WTC11 (cell line): Measurements from ENCODE around the gene EXOSC1. TPM values are rescaled to one million over a fixed set of nuclear protein-coding genes. Genes with fewer than 3 reads are reported as not detected.

Source experiments
- ATAC-seq: fragments of 200-7000 bp; cut with Tn5 transposase; 2 replicates; pipeline ENCODE4 v1.10.0; 2021; ENCODE audit warnings: mild to moderate bottlenecking, moderate library complexity
- CTCF ChIA-PET: fragments of 300-600 bp; sonication (Branson Sonifier 250); formaldehyde crosslinking; loops from one replicate; lab custom pipeline; 2021; ENCODE audit warnings: antibody characterized with exemption; lab: Charles Lee
- POLR2A ChIA-PET: fragments of 350-600 bp; sonication (Branson Sonifier 250); formaldehyde crosslinking; loops from one replicate; lab custom pipeline; 2021; ENCODE audit warnings: antibody characterized with exemption; lab: Charles Lee
- DNase-seq: peaks from one replicate; pipeline ENCODE4 v3.0.0; 2021; ENCODE audit warnings: low spot score
- H3K27ac Mint-ChIP-seq: 2 replicates; pipeline ENCODE4 v1.8.0; 2021; ENCODE audit warnings: mixed read lengths
- H3K27me3 Mint-ChIP-seq: 2 replicates; pipeline ENCODE4 v1.8.0; 2021; ENCODE audit warnings: low read depth, mild to moderate bottlenecking, moderate library complexity, mixed read lengths
- H3K36me3 Mint-ChIP-seq: 2 replicates; pipeline ENCODE4 v1.8.0; 2021; ENCODE audit warnings: mixed read lengths
- H3K4me1 Mint-ChIP-seq: 2 replicates; pipeline ENCODE4 v1.8.0; 2022; ENCODE audit warnings: mixed read lengths
- H3K4me3 Mint-ChIP-seq: 2 replicates; pipeline ENCODE4 v1.8.0; 2021; ENCODE audit warnings: mild to moderate bottlenecking, moderate library complexity, mixed read lengths
- H3K9me3 Mint-ChIP-seq: 2 replicates; pipeline ENCODE4 v1.8.0; 2021; ENCODE audit warnings: mixed read lengths
- CBFB ChIP-seq: sonication (generic); formaldehyde crosslinking; IDR thresholded peaks from 2 replicates; pipeline ENCODE4 v1.8.1; 2022; ENCODE audit warnings: mild to moderate bottlenecking, low read depth, missing genetic modification reagents
- CDX4 ChIP-seq: fragments of 250-450 bp; sonication (Bioruptor Pico); IDR thresholded peaks from 2 replicates; pipeline ENCODE4 v1.9.0; 2021; ENCODE audit warnings: moderate library complexity, mild to moderate bottlenecking, inconsistent platforms, borderline replicate concordance
- CREB1 ChIP-seq: sonication (generic); formaldehyde crosslinking; IDR thresholded peaks from 2 replicates; pipeline ENCODE4 v1.8.0; 2023; ENCODE audit warnings: mild to moderate bottlenecking, missing genetic modification reagents
- CREM ChIP-seq: sonication (generic); formaldehyde crosslinking; IDR thresholded peaks from 2 replicates; pipeline ENCODE4 v1.8.1; 2022; ENCODE audit warnings: mild to moderate bottlenecking, missing genetic modification reagents, moderate library complexity
- E2F5 ChIP-seq: sonication (generic); formaldehyde crosslinking; IDR thresholded peaks from 2 replicates; pipeline ENCODE4 v1.8.1; 2022; ENCODE audit warnings: mild to moderate bottlenecking, moderate library complexity, missing genetic modification reagents
- EMX1 ChIP-seq: fragments of 250-450 bp; sonication (Bioruptor Pico); IDR thresholded peaks from 2 replicates; pipeline ENCODE4 v1.8.0; 2021; ENCODE audit warnings: mild to moderate bottlenecking
- ERG ChIP-seq: fragments of 250-450 bp; sonication (Bioruptor Pico); IDR thresholded peaks from 2 replicates; pipeline ENCODE4 v1.8.0; 2021; ENCODE audit warnings: mild to moderate bottlenecking
- ESRRA ChIP-seq: sonication (generic); formaldehyde crosslinking; IDR thresholded peaks from 2 replicates; pipeline ENCODE4 v1.8.1; 2022; ENCODE audit warnings: mild to moderate bottlenecking, missing genetic modification reagents, borderline replicate concordance
- ETV6 ChIP-seq: sonication (generic); formaldehyde crosslinking; IDR thresholded peaks from 2 replicates; pipeline ENCODE4 v1.8.1; 2022; ENCODE audit warnings: mild to moderate bottlenecking, missing genetic modification reagents
- FOXJ3 ChIP-seq: sonication (generic); formaldehyde crosslinking; IDR thresholded peaks from 2 replicates; pipeline ENCODE4 v1.9.0; 2021; ENCODE audit warnings: missing genetic modification reagents, mild to moderate bottlenecking, borderline replicate concordance
- GRHL2 ChIP-seq: fragments of 250-450 bp; sonication (Bioruptor Pico); IDR thresholded peaks from 2 replicates; pipeline ENCODE4 v1.8.0; 2022; ENCODE audit warnings: mild to moderate bottlenecking, moderate library complexity; ENCODE audit not compliant: insufficient replicate concordance, severe bottlenecking
- HMGA2 ChIP-seq: fragments of 250-450 bp; sonication (Bioruptor Pico); IDR thresholded peaks from 2 replicates; pipeline ENCODE4 v1.4.0; 2021; ENCODE audit warnings: mild to moderate bottlenecking, moderate library complexity
- HMGXB4 ChIP-seq: sonication (generic); formaldehyde crosslinking; IDR thresholded peaks from 2 replicates; pipeline ENCODE4 v1.8.1; 2023; ENCODE audit warnings: mild to moderate bottlenecking, moderate library complexity, missing genetic modification reagents
- JAZF1 ChIP-seq: fragments of 250-450 bp; sonication (Bioruptor Pico); IDR thresholded peaks from 2 replicates; pipeline ENCODE4 v1.9.0; 2021; ENCODE audit warnings: moderate library complexity, mild to moderate bottlenecking, inconsistent platforms
- JUN ChIP-seq: sonication (generic); formaldehyde crosslinking; IDR thresholded peaks from 2 replicates; pipeline ENCODE4 v1.8.0; 2023; ENCODE audit warnings: mild to moderate bottlenecking, missing genetic modification reagents
- KAT7 ChIP-seq: sonication (generic); formaldehyde crosslinking; IDR thresholded peaks from 2 replicates; pipeline ENCODE4 v1.8.1; 2023; ENCODE audit warnings: missing genetic modification reagents, mild to moderate bottlenecking, borderline replicate concordance
- MAX ChIP-seq: sonication (generic); formaldehyde crosslinking; IDR thresholded peaks from 2 replicates; pipeline ENCODE4 v1.8.0; 2022; ENCODE audit warnings: mild to moderate bottlenecking, missing genetic modification reagents
- MXD4 ChIP-seq: fragments of 250-450 bp; sonication (Bioruptor Pico); IDR thresholded peaks from 2 replicates; pipeline ENCODE4 v1.8.0; 2021; ENCODE audit warnings: mild to moderate bottlenecking, moderate library complexity, borderline replicate concordance
- NFATC4 ChIP-seq: fragments of 250-450 bp; sonication (Bioruptor Pico); IDR thresholded peaks from 2 replicates; pipeline ENCODE4 v1.9.0; 2021; ENCODE audit warnings: mild to moderate bottlenecking
- NFE2L1 ChIP-seq: sonication (generic); formaldehyde crosslinking; IDR thresholded peaks from 2 replicates; pipeline ENCODE4 v1.8.1; 2023; ENCODE audit warnings: missing genetic modification reagents
- OVOL2 ChIP-seq: fragments of 250-450 bp; sonication (Bioruptor Pico); IDR thresholded peaks from 2 replicates; pipeline ENCODE4 v1.9.0; 2021; ENCODE audit warnings: mild to moderate bottlenecking, borderline replicate concordance
- PRRX2 ChIP-seq: fragments of 250-450 bp; sonication (Bioruptor Pico); IDR thresholded peaks from 2 replicates; pipeline ENCODE4 v1.8.0; 2021; ENCODE audit warnings: mild to moderate bottlenecking
- SP1 ChIP-seq: sonication (generic); formaldehyde crosslinking; conservative IDR thresholded peaks from 2 replicates; pipeline ENCODE4 v1.8.1; 2022; ENCODE audit warnings: missing genetic modification reagents
- TCF7 ChIP-seq: sonication (generic); formaldehyde crosslinking; IDR thresholded peaks from 2 replicates; pipeline ENCODE4 v1.8.0; 2022; ENCODE audit warnings: mild to moderate bottlenecking, low read depth, missing genetic modification reagents, moderate library complexity
- TP53 ChIP-seq: sonication (generic); formaldehyde crosslinking; IDR thresholded peaks from 2 replicates; pipeline ENCODE4 v1.8.1; 2023; ENCODE audit warnings: mild to moderate bottlenecking, missing genetic modification reagents
- ZBTB21 ChIP-seq: sonication (generic); formaldehyde crosslinking; IDR thresholded peaks from 2 replicates; pipeline ENCODE4 v1.8.1; 2023; ENCODE audit warnings: mild to moderate bottlenecking, missing genetic modification reagents, borderline replicate concordance
- ZBTB43 ChIP-seq: sonication (generic); formaldehyde crosslinking; IDR thresholded peaks from 2 replicates; pipeline ENCODE4 v1.8.1; 2023; ENCODE audit warnings: mild to moderate bottlenecking, missing genetic modification reagents
- ZMAT4 ChIP-seq: fragments of 250-450 bp; sonication (Bioruptor Pico); IDR thresholded peaks from 2 replicates; pipeline ENCODE4 v1.9.0; 2021; ENCODE audit warnings: mild to moderate bottlenecking
- ZNF138 ChIP-seq: sonication (generic); formaldehyde crosslinking; conservative IDR thresholded peaks from 2 replicates; pipeline ENCODE4 v1.8.1; 2022; ENCODE audit warnings: mild to moderate bottlenecking, moderate library complexity, missing genetic modification reagents
- ZNF263 ChIP-seq: sonication (generic); formaldehyde crosslinking; IDR thresholded peaks from 2 replicates; pipeline ENCODE4 v1.8.1; 2022; ENCODE audit warnings: low read depth, mild to moderate bottlenecking, moderate library complexity, missing genetic modification reagents
- ZNF317 ChIP-seq: sonication (generic); formaldehyde crosslinking; IDR thresholded peaks from 2 replicates; pipeline ENCODE4 v1.8.1; 2023; ENCODE audit warnings: low read depth, mild to moderate bottlenecking, moderate library complexity, missing genetic modification reagents, borderline replicate concordance
- ZNF671 ChIP-seq: fragments of 250-450 bp; sonication (Bioruptor Pico); IDR thresholded peaks from 2 replicates; pipeline ENCODE4 v1.8.0; 2021; ENCODE audit warnings: mild to moderate bottlenecking
- total RNA-seq: library from RNA; stranded (reverse); gene quantifications from 3 replicates; pipeline ENCODE4 v1.2.3, GENCODE V29; 2021

The EXOSC1 gene
- total RNA-seq, 1 experiment from 2014 or later = 53.7 TPM

GRCh38 chr10:97400665-97401454 lies 44.9 kb downstream of the EXOSC1 start, which contains the start of gene RRP12:
Gene RRP12, minus strand, starts transcription at chr10:97401340. Its CDS starts 109 bp downstream, at chr10:97401231.
- H3K4me3 Mint-ChIP-seq = peak within 1 kb of the TSS; percentile 90
- H3K27me3 Mint-ChIP-seq = no peaks in the 10 kb centered on the region
- peaks cover 14% of the 10 kb centered on the region for H3K36me3 Mint-ChIP-seq
- 0 out of 2 replicates have a peak, but pooled peaks cover 3% of the 10 kb centered on the region for H3K9me3 Mint-ChIP-seq
- POLR2A ChIA-PET = interaction anchor here (0.6 to 2.1 kb wide), 6 partner anchors 18 to 336 kb away, joined by 3 to 7 read pairs (median 4); partner anchors contain the start of genes FRAT1 and ZFYVE27
- CTCF ChIA-PET = interaction anchor here (0.7 to 2.5 kb wide), 19 partner anchors 18 to 328 kb away, joined by 3 to 16 read pairs (median 4); partner anchors contain the start of genes ANKRD2 and PI4K2A
- H3K4me1 Mint-ChIP-seq = peaks cover 13% of the 10 kb centered on the region
- peak; percentile 73 for DNase-seq
- peak; percentile 97 for ATAC-seq
- peak within 1 kb of the TSS; percentile 84 for H3K27ac Mint-ChIP-seq
- no peak for TF ChIP-seq NFE2L1 (CRISPR knock-in tag)
- no peak for TF ChIP-seq KAT7 (CRISPR knock-in tag)
- TF ChIP-seq ZNF138 (CRISPR knock-in tag) = no peak
- no peak for TF ChIP-seq ESRRA (CRISPR knock-in tag)
- TF ChIP-seq ZBTB43 (CRISPR knock-in tag) = no peak
- TF ChIP-seq PRRX2 = no peak
- TF ChIP-seq ZNF317 = no peak
- no peak for TF ChIP-seq CDX4 (CRISPR knock-in tag)
- TF ChIP-seq ZMAT4 (CRISPR knock-in tag) = no peak
- no peak for TF ChIP-seq ZNF263 (CRISPR knock-in tag)
- peak; percentile 73; the same call in 1 of the 2 replicates for TF ChIP-seq TP53 (CRISPR knock-in tag)
- TF ChIP-seq ZNF671 (CRISPR knock-in tag) = no peak
- no peak for TF ChIP-seq OVOL2
- no peak for TF ChIP-seq NFATC4
- TF ChIP-seq HMGA2 (CRISPR knock-in tag) = no peak
- peak; percentile 96 for TF ChIP-seq MAX
- no peak for TF ChIP-seq E2F5 (CRISPR knock-in tag)
- no peak for TF ChIP-seq CREB1 (CRISPR knock-in tag)
- peak; percentile 92 for TF ChIP-seq CREM (CRISPR knock-in tag)
- TF ChIP-seq TCF7 (CRISPR knock-in tag) = no peak
- no peak for TF ChIP-seq MXD4 (CRISPR knock-in tag)
- TF ChIP-seq FOXJ3 = no peak
- TF ChIP-seq JAZF1 (CRISPR knock-in tag) = no peak
- no peak for TF ChIP-seq CBFB (CRISPR knock-in tag)
- no peak for TF ChIP-seq ETV6 (CRISPR knock-in tag)
- no peak for TF ChIP-seq HMGXB4 (CRISPR knock-in tag)
- no peak for TF ChIP-seq GRHL2 (CRISPR knock-in tag)
- TF ChIP-seq ZBTB21 (CRISPR knock-in tag) = peak; percentile 85
- no peak for TF ChIP-seq ERG (CRISPR knock-in tag)
- no peak for TF ChIP-seq JUN (CRISPR knock-in tag)
- TF ChIP-seq EMX1 = no peak
- peak; percentile 63; the same call in 1 of the 2 replicates for TF ChIP-seq SP1 (CRISPR knock-in tag)
